Mesenteric fat pad (tissue), 1 donor: Measurements from ENCODE around the gene ARSA. TPM values are rescaled to one million over a fixed set of nuclear protein-coding genes. Genes with fewer than 3 reads are reported as not detected.
"Not testable (repeated sequence)": the region's sequence is repeated elsewhere in the genome, so short reads cannot be mapped to it uniquely, and the experiment has no call there.

Source experiments
- DNase-seq: peaks from one replicate; pipeline ENCODE4 v3.0.0-alpha.2; 2020; ENCODE audit warnings: low spot score
- total RNA-seq: library from RNA; stranded (reverse); fragmentation: NEBNext Ultra II Directional; extraction: Animal tissue kit (Norgen Biotek cat#: 25700); gene quantifications from one replicate; pipeline ENCODE4 v1.2.1, GENCODE V29; 2021
- donor health status: DM: yes; HTN: yes; CAD: no.

ARSA gene
- total RNA-seq, 1 donor from 2014 or later: 50.4 TPM

DNA sequence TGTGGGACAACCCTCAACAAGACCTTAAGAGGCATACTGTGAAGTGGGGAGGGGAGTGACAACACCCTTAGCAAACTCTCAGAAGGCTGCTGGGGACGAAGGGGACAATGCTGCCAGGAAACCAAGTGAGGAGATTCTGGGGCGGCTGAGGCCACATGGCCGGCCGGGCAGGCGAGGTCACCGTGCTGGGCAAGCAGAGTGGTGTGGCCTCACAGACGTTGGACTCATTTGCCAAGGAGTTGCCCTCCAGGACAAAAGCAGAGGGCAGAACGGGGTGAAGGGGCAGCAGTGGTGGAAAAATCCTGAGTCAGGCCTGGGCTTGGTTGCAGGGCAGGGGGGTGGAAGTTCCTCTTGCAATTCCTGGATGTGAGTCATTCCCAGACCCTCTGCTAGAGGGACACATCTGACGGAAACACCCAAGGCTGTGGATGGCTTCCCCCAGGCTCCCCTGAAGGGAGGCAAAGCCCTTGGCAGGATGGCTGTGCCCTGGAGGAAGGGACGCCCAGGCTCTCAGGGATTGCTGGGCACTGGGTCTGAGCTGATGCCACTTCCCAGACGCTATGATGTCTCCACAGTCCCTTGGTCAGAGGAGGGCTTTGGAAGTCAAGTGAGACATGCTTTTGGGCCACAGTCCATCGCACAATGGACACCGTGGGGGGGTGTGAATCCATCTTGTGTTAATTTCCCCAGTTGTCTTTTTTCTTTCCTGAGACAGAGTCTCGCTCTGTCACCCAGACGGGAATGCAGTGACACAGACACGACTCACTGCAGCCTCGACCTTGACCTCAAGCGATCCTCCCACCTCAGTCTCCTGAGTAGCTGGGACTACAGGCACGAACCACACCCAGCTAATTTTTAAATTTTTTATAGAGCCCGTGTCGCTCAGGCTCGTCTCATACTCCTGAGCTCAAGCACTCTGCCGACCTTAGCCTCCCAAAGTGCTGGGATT, 28.4 kb upstream of the ARSA start:
- no peak for DNase-seq

DNA sequence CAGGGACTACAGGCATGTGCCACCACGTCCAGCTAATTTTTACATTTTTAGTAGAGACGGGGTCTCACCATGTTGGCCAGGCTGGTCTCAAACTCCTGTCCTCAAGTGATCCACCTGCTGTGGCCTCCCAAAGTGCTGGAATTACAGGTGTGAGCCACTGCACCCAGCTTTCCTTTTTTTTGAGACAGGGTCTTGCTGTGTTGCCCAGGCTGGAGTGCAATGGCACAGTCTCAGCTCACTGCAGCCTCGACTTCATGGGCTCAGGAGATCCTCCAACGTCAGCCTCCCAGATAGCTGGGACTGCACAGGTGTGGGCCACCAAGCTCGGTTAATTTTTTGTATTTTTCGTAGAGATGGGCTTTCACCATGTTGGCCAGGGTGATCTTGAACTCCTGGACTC, 26.7 kb upstream of the ARSA start:
- DNase-seq: not testable (repeated sequence)

DNA sequence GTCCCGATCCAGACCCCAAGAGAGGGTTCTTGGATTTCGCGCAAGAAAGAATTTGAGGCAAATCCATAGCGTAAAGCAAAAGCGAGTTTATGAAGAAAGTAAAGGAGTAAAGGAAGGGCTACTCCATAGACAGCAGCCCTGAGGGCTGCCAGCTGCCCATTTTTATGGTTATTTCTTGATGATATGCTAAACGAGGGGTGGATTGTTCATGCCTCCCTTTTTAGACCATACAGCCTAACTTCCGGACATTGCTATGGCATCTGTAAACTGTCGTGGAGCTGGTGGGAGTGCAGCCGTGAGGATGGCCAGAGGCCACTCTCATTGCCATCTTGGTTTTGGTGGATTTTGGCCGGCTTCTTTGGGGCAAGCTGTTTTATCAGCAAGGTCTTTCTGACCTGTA, 25.3 kb upstream of the ARSA start:
- no peak for DNase-seq

DNA sequence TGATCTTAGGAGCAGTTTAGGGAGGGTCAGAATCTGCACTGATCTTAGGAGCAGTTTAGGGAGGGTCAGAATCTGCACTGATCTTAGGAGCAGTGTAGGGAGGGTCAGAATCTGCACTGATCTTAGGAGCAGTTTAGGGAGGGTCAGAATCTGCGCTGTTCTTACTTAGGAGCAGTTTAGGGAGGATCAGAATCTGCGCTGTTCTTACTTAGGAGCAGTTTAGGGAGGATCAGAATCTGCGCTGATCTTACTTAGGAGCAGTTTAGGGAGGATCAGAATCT, 15.8 kb upstream of the ARSA start:
- DNase-seq: not testable (repeated sequence)

DNA sequence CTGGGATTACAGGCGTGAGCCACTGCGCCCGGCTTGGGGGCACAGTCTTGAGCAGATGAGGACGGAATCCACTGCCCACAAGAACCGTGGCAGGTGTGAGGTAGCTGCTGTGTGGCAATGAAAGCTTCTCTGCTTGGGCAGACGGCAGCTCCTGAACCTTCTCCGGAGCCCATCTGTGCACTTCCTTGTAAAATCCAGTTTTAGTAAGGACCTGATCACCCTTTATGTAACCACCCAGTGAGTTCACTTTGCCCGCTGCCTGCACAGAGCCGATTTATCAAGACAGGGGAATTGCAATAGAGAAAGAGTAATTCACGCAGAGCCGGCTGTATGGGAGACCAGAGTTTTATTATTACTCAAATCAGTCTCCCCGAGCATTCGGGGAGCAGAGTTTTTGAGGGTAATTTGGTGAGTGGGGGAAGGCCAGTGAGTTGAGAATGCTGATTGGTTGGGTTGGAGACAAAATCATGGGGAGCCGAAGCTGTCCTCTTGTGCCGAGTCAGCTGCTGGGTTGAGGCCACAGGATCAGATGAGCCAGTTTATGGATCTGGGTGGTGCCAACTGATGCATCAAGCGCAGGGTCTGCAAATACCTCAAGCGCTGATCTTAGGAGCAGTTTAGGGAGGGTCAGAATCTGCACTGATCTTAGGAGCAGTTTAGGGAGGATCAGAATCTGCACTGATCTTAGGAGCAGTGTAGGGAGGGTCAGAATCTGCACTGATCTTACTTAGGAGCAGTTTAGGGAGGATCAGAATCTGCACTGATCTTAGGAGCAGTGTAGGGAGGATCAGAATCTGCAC, 15.3 kb upstream of the ARSA start:
- not testable (repeated sequence) for DNase-seq

DNA sequence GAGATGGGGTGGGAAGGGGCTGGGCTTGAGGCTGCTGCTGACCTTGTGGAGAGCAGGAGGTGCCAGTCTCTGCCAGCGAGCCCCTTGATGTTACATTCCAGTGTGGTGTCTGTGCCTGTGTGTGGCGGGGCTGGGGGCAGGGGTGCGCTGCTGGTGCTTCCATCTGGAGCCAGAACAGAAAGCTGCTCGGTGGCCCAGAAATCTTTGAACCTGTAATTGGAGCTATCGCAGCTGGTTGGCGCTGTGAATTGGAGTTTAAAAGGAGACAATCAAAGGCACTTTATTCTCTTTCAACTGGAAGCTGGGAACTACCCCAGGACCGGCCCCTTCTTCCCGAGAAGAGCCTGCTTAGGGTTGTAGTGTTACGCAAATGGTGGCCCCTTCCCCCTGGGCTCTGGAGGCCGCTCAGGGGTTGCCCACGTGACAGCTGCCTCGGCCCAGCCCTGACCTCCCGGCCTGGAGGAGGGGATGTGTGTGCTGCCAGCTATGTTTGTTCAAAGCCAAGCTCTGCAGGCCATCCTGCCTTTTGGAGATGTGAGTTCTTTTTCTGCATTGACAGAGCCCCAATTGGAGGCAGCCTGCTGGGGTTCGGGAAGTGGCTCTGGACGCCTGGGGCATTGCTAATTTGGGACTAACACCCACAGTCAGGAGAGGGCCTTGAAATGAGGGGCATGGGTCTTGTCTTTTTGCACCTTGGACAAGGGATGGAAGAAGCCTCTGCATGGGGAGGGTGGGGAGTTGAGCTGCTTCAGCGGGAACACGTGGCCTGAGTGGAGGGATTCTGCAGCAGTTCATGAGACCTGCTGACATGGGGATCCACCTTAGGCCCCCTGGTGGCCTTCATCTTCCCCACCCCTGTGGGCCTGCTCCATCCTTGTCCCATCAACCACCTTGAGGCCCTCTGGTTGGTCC, 14.0 kb upstream of the ARSA start:
- no peak for DNase-seq

DNA sequence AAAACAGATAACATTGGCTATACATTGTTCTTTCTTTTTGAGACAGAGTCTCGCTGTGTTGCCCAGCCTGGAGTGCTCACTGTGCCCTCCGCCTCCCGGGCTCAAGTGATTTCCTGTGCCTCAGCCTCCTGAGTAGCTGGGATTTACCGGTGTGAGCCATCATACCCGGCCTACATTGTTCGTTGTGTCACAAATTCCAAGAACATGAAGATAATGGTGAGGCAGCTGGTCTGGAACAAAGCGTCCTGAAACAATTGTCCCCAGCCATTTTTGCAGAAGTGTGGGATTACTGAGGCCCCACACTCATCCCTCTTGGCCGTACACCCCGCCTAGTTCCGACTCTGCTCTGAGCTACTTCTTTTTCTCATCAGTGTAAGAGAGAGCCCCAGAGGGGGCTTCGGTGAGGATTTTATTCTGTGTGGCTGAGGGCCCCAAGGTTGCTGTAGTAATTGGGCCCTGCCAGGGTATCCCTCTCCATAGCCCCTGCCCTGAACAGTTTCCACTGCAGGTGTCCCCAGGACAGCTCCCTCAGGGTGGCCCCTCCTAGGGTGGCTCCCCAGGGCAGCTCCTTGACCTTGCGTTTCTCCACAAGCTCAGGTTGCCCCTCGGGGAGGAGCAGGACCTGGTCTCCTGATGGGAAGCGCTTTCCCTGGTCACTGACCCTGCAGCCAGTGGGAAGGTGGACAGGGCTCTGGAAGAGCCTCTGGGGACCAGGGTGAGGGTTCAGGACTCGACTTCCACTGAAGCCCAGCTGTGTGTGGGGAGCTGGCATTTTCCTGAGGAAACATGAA, 13.1 kb upstream of the ARSA start:
- no peak for DNase-seq

DNA sequence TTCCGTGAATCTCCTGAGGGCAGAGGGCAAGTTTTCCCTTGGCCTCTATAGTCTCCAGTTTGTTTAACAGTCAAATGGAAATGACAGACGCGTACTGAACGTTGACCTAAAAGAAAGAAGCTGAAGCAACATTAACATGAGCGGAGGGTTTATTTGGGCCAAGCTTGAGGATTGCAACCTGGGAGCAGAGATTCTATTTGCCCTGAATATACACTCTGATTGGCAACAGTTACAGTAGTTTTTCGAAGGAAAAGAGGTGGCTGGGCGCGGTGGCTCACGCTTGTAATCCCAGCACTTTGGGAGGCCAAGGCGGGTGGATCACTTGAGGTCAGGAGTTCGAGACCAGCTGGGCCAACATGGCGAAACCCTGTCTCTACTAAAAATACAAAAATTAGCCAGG, 12.3 kb upstream of the ARSA start:
- DNase-seq: not testable (repeated sequence)

DNA sequence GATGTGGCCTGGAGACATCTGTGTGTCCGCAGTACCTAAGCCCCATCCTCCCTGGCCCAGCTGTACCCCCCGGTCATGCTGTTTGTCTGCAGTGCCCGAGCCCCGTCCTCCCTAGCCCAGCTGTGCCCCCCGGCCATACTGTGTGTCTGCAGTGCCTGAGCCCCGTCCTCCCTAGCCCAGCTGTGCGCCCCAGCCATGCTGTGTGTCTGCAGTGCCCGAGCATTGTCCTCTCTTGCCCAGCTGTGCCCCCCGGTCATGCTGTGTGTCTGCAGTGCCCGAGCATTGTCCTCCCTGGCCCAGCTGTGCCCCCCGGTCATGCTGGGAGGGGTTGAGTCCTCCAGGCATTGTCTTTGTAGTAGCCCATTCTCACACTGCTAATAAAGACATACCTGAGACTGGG, 7.6 kb upstream of the ARSA start:
- no peak for DNase-seq

DNA sequence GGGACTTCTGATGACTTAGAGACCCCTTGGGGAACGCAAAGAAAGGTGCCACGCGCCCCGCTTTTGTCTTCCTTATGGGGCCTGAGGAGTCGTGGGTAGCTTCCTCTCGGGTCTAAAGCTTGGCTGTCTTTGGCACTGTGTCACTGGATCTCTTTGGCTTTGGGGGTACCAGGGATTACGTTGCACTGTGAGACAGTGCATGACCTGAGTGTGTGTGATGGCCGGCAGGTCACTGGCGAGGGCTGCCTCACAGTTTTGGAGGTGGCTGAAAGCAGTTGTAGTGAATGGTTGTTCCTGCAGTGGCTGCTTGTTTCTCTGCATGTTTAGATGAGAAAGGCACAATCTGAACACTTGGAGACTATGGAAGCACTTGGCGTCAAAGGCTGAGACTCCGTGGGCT, 5.8 kb upstream of the ARSA start:
- no peak for DNase-seq

DNA sequence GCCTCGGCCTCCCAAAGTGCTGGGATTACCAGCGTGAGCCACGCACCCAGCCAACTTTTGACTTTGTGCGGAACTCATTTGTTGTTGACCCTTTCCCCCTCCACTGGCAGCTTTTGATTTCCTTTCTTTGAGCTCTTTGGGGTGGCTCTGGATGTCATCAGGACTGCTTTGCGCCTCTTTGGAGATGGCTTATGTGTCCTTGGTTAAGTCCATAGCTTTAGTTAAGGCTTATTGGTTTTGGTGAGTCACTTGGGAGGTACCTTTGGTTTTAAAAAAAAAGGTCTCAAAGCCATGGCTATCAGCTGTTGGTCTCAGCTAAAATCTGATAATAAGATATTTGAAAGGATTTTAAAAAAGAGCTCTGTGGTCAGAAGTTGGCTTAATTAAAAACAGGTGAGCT, 5.1 kb upstream of the ARSA start:
- no peak for DNase-seq

DNA sequence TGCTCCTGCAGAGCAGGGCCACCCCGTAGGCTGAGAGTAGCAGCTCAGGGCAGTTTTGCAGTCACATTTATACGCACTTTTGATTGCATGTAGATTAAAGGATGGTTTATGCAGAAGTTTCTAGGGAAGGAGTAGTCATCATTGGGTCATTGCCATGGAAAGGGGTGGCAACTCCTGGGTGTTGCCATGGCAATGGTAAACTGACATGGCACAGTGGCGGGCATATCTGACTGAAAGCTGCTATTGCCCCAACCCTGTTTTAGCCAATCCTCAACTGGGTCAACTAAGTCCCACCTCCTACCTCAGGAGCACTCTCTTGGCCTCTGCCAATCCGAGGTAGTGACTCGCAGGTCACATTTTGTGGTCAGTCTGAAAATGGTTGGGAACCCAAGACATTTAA, 2.4 kb upstream of the ARSA start:
- DNase-seq: no peak

DNA sequence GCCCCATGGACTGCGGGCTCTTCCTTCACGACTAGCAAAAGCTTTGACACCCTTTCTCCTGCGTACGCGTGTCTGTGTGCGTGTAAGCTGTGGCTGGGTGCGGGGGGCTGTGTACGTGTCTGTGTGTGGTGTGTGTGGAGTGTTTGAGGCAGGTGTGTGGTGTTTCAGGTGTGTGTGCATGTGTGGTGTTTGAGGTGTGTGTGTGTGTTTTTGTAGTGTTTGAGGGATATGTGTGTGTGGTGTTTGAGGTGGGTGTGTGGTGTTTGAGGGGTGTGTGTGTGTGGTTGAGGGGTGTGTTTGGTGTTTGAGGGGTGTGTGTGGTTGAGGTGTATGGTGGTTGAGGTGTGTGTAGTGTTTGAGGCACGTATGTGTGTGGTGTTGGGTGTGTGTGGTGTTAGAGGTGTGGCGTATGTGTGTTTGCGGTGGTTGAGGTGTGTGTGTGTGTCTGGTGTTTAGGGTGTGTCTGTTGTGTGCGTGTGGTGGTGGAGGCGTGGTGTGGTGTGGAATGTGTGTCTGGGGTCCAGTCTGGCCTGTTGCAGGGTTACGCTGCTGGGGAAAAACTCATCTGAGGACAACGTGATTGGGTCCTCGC, 687 bp upstream of the ARSA start:
- no peak for DNase-seq

DNA sequence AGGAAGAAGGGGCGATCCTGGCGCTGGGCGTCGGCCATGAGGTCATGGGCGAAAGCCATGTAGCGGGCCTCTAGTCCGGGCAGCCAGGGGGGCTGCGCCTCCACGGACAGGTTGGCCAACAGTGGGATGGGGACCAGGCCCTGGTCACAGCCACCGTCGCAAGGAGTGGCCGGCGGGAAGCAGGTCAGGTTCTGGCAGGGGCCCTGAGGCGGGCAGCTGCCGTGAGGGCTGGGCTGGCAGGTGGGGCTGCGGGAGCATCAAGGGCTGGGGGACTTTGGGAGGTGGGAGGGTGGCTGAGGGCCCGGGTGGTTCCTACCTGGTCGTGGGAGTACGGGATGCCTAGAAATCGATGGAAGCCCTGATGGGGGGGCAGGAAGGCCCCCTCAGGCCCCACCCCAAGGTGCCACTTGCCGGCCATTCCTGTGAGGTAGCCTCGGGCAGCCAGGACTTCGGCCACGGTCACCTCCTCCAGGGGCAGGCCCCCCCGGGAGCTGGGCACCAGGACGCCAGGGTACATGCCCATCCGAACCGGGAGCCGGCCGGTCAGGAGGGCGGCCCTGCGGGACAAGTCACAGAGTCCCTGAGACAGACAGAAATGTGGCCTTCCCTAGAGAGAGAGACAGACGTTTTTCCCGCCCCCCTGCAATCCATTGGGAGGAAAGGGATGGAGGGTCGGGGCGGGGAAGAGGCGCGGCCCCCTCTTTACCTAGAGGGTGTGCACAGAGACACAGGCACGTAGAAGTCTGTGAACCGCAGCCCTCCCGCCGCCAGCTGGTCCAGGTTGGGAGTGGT, 906 bp downstream of the ARSA start:
- peak; percentile 86 for DNase-seq

DNA sequence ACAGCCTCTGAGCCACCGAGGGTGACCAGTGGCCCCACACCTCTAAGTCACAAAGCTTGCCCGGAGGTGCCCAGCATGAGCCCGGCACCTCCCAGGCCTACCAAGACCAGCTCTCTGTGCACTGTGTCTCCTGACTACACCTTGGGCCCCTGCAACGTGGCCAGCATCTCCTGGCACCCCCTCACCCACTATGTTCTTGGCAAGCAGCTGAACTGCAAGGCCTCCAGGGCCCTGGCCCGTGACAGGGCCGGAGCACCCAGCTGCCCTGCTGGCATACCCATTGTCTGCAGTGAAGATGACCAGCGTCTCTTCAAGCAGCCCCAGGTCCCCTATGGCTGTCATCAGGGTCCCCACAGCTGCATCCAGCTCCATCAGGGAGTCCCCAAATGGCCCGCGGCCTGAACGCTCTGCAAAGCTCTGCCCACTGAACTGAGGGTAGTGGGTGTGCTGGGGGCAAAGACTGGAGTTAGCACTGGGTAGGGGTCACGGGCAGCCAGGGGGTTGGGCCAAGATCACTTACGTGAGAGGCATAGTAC, 1.6 kb downstream of the ARSA start:
- DNase-seq: peak; percentile 86

DNA sequence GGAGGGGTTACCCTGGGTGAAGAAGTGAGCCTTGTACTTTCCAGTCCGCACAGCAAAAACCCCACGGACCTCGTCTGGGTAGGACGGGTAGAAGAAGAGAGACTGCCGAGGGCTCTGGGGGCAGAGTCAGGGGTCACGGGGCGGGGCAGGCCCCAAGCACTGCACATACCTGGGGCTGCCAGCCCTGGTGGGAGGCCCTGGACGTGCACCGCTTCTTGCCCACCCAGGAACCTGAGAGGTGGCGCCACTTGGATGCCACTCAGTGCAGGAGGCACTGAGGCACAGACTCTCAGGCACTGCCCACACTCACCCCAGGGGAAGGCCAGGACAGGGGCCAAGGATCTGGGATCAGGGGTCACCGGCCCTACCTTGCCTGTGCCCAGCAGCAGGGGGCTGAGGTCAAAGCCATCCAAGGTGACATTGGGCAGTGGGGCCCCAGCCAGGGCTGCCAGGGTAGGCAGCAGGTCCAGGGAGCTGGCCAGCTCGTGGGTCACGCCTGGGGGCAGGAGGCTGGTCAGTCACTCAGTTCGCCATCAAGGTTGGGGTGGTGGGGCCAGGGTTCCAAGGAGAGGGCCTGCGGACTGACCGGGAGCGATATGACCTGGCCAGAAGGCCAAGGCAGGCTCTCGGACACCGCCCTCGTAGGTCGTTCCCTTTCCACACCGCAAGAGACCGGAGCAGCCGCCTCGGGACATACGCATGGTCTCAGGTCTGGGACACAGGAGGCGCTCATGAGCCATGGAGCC, 2.2 kb downstream of the ARSA start:
- DNase-seq: peak; percentile 88

DNA sequence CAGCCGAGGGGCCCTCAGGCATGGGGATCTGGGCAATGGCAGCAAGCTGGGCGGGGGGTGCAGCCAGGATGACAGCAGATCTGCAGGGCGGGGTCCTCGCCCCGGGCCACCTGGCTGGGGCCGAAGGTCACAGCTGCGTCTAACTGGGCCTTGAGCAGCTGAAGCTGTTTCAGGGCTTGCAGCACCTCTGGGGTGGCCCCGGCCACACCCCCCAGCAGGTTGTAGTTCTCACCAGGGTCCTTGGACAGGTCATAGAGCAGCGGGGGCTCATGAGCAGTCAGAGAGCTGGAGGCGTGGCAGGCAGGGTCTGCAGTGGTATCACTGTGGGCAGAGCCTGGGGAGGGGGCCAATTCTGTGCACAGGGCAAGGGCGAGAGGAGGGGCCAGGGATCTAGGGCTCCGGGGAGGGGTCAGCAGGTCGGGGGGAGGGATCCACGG, 2.8 kb downstream of the ARSA start:
- peak; percentile 86 for DNase-seq

DNA sequence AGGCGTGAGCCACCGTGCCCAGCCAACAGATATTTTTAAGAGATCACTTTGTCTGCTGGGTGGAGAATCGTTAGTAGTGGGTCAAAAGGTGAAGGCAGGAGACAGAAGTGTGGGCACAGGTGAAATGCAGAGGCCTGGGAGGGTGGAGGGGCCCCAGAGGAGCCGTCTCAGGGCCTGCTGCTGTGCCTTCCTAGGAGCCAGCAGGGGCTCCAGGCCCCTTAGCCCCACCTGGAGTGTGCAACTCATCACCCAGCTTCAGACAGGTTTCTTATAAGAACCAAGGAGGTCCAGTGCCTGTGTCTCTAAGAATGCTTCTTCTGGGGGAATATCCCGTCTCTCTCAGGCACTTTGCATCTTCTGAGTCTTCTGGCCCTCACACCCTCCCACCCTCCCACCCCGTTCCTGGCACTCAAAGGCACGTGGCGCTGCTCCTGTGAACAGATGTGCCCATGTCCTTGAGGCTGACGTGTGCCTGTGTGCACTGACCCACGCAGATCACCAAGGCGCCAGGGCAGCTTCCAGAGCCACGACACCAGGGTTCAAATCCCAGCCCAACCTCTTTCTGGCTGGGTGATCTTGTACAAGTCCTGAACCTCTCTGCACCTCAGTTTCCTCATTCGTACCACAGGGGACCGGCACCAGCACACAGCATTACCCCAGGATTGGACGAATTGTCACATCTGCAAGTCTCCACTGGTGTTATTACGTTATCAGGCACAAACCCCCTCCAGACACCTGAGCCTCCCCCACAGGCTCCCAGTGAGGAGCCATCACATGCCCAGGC, 3.4 kb downstream of the ARSA start:
- no peak for DNase-seq
